Measurements from ENCODE around the gene TMEM88.
"Not testable (repeated sequence)": the region's sequence is repeated elsewhere in the genome, so short reads cannot be mapped to it uniquely, and the experiment has no call there.

Gene TMEM88, protein sequence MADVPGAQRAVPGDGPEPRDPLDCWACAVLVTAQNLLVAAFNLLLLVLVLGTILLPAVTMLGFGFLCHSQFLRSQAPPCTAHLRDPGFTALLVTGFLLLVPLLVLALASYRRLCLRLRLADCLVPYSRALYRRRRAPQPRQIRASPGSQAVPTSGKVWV
- 0.77 to 0.83 reads per million in 2 donors for total RNA-seq

- DNase-seq, result no peak
Observed at GRCh38 chr17:7854851-7855659, at the start of gene TMEM88. Gene TMEM88, plus strand, starts transcription at chr17:7855066. Its CDS starts 9 bp downstream, at chr17:7855075.

GRCh38 chr17:7806587-7806986 is 48.3 kb upstream of the TMEM88 start:
- DNase-seq, result no peak

DNA sequence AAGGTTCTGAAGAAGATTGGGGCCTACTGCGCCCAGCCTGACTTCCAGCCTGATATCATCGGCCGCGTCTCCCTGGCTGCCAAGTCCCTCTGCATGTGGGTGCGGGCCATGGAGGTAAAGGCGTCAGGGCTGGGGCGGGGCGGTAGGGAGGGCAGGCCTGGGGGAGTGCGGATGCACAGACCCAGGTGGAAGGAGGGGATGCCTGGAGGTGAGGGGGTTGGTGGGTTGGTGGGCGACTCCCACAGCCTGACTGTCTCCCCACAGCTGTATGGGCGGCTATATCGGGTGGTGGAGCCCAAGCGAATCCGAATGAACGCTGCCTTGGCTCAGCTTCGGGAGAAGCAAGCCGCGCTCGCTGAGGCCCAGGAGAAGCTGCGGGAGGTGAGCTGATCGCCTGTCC is 47.7 kb upstream of the TMEM88 start:
- no peak for DNase-seq

DNA sequence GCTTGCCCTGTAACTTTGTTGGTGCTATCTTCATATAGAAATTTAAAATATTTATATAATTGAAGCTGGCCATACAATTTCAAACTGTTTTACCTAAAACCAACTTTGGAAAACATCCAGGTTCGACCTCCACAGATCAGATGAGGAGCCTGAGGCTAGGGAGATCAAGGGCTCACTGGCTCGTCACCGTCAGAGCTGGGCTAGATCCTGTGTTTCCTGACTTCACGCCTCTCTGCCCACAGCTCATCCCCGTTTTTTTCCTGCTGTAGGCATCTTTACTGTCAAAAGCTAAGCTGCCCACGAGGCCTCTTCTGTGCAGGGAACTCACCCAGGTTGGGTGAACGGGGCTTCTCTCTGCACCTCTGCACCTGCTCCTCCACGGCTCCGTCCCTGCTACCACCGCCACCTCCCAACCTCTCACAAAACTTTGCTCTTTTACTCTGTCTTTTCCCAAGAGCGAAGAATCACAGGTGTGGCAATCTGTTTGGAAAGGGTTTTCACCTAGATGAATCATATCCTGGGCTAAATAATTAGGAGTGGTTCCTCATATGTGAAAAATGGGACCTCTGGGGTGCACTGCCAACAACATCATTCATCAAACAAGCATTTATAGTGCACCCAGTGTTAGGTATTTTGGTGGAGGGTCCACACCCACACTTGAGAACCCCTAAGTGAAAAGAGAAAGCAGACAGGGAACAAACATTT is 45.6 kb upstream of the TMEM88 start:
- DNase-seq, result no peak

DNA sequence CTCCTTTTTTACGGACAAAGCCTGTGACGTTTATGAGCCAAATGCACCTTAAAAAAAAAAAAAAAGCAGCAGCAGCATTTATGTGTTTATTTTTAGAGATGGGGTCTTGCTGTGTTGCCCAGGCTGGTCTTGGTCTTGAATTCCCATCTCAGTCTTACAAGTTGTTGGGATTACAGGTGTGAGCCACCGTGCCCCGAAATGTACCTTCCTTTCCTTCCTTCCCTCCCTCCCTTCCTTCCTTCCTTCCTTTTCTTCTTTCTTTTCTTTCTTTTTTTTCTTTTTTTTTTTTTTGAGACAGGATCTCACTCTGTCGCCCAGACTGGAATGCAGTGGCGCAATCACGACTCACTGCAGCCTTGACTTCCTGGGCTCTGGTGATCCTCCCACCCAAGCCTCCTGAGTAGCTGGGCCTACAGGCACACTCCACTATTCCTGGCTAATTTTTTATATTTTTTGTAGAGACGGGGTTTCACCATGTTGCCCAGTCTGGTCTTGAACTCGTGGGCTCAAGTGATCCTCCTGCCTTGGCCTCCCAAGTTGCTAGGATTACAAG is 45.0 kb upstream of the TMEM88 start:
- not testable (repeated sequence) for DNase-seq

GRCh38 chr17:7811251-7811650 is 43.6 kb upstream of the TMEM88 start:
- DNase-seq, result no peak

GRCh38 chr17:7814969-7815368 is 39.9 kb upstream of the TMEM88 start:
- no peak for DNase-seq

- DNase-seq, result no peak
Observed at GRCh38 chr17:7816926-7817642, 37.8 kb upstream of the TMEM88 start.

DNA sequence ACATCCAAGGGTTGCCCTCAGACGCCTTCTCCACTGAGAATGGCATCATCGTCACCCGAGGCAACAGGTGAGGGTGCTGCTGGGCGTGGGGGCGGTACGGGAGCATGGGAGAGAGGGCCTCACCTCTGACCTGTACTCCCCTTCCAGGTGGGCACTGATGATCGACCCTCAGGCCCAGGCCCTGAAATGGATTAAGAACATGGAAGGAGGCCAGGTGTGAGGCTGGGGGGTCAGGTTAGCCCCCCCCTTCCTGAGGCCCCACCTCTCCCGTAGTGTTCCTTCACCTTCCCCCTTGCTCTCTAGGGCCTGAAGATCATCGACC is 37.3 kb upstream of the TMEM88 start:
- no peak for DNase-seq

DNA sequence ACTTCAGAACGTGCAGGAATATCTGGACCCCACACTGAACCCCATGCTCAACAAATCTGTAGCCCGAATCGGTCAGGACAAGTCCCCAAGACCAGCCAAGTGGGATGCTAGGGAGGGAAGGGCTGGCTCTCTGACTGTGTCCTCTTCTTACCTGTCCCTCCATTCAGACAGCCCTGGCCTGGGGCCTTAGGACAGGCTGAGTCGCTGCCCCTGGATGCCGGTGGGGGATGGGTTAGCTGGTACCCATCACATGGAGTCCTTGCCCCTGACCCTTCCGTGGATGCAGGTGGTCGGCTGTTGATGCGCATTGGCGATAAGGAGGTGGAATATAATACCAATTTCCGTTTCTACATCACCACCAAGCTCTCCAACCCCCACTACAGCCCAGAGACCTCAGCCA is 36.8 kb upstream of the TMEM88 start:
- no peak for DNase-seq

DNA sequence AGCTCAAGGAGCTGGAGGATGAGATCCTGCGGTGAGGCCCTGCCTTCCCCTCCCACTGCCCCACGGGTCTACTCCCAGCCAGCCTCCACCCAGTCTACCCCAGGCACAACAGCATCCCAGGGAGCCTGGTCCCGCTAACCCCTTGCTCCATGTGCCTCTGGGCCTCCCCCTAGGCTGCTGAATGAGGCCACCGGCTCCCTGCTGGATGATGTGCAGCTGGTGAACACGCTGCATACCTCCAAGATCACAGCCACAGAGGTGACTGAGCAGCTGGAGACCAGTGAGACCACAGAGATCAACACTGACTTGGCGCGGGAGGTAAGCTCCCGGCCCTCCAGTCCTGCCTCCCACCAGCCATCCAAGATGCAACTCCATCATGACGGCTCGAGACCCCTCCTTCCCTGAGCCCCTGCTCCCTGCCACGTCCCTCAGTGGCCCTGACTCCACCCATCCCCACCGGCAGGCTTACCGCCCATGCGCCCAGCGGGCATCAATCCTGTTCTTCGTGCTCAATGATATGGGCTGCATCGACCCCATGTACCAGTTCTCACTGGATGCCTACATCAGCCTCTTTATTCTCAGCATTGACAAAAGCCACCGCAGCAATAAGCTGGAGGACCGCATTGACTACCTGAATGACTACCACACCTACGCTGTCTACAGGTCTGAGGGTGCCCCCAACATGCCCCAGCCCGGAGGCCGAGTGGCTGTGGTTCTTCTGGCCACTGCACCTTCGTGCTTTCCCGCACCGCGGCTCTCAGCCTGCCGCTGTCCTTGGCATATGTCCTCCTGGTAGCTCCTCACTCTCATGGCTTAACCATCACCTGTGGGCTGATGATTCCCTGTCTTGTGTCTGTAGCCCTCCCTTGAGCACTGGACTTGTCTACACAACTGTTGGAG is 35.9 kb upstream of the TMEM88 start:
- DNase-seq, result no peak

DNA sequence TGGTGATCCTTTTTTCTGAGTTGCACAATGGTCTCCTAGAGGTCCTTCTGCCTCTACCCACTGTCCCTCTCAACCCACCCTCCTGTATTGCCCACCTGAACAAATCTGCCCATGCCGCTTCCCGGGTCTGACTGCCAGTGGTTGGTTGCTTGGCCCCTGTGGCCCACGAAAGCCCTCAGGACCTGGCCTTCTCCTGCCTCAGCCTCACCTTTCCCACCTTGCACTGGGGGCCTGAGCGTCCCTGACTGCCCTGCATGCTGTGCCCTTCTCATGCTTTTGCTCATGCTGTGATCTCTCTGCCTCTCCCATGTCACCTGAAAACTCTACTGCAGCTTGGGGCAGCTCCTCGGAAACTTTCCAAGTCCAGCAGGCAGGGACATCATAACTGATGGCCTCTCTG is 34.6 kb upstream of the TMEM88 start:
- DNase-seq, result no peak

DNA sequence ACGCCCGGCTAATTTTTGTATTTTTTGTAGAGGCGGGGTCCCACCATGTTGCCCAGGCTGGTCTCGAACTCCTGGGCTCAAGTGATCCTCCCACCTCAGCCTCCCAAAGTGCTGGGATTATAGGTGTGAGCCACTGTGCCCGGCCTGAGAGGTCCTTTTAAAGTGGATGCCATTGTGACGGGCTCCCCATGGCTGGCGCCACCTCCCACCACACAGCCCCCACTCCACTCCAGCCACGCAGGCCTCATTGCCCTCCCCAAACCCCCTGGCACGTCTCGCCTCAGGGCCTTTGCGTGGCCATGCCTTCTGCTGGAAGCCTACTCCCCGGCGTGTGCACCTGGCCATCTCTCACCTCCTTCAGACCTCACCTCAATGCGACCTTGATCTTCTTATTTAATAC is 32.7 kb upstream of the TMEM88 start:
- DNase-seq, result no peak

- DNase-seq, result no peak
Observed at GRCh38 chr17:7823581-7824001, 31.3 kb upstream of the TMEM88 start.

DNA sequence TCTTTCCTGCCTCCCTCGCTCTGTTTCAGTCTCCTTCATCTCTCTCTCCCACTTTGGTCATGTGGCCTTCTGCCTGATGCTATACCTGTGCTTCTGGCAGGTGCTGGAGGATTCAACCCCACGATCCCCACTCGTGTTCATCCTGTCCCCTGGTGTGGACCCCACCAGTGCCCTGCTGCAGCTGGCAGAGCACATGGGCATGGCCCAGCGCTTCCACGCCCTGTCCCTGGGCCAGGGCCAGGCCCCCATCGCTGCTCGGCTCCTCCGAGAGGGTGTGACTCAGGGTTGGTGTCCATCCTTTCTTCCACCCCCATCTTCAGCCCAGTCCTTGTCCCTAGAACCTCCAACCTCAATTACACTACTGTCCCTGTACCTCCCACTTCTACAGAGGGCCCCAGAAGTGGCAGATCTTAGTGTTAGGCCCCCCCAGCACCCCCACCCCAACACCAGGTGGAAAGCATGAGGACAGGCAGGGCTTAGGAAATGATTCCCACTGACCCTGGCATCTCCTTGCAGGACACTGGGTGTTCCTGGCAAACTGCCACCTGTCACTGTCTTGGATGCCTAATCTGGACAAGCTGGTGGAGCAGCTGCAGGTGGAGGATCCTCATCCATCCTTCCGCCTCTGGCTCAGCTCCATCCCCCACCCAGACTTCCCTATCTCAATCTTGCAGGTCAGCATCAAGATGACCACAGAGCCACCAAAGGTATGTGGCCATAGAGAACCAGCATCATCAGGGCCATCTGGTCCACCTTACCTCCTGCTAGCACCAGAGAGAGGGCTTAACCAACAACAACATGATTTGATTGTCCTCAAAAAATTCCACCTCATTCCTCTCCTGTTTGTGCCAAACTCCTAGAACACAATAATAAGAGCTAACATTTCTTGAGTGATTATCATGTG is 30.6 kb upstream of the TMEM88 start:
- DNase-seq, result no peak

DNA sequence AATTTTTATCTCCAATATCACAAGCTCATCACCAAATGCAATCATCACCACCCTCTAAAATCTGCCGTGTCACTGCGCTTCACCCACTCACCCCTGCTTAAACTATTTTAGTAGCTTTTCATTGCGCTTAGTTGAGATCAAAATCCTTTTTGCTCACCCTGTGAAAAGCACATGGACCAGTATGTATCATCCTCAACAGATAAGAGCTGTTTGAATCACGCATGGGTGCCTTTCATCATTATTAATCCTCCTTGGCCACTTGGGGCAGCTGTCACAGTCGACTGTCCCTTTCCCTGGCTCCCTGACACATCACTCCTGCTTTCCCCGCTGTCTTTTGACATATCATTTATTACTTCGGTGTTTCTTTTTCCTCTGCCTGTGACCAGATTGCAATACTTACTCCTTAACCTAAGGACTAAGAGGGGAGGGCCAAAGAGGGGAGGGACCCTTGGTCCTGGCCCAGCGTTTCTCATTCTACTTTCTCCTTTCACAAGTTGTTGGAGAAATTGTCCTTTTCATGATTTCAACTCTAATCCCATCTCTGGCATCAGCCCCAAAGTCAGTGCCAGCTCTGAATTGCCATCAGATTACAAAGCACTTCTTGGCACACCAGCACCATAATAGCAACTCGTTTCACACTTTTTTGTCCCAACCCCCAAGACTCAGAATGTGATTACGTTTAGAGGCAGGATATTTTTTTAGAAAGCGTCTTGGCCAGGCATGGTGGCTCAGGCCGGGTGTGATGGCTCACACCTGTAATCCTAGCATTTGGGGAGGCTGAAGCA is 29.5 kb upstream of the TMEM88 start:
- no peak for DNase-seq

GRCh38 chr17:7830616-7831015 is 24.2 kb upstream of the TMEM88 start:
- DNase-seq, result no peak

- DNase-seq, result no peak
Observed at GRCh38 chr17:7831233-7831632, 23.6 kb upstream of the TMEM88 start.

DNA sequence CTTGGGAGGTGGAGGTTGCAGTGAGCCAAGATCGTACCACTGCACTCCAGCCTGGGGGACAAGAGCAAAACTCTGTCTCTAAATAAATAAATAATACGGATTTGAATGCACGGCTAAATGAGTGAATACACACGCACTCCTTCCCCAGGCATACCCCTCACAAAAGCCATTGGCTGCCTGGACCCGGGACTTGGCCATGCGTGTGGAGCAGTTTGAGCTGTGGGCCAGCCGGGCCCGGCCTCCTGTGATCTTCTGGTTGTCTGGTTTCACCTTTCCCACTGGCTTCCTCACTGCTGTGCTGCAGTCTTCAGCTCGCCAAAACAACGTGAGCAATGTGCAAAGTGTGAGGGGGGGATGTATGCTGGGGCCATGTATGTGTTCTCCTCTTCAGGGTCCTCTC is 22.4 kb upstream of the TMEM88 start:
- no peak for DNase-seq

Data from activated gamma-delta T cell (primary cell).